Erythroblast (primary cell): ENCODE data around the gene GCNT2.

Experiments used
- GATA1 ChIP-seq: IDR thresholded peaks from 2 replicates; pipeline ENCODE4 v1.6.1; 2011; ENCODE audit warnings: low read depth, mild to moderate bottlenecking, control low read depth, low read length, moderate library complexity
- POLR2A ChIP-seq: IDR thresholded peaks from 2 replicates; pipeline ENCODE4 v1.6.1; 2011; ENCODE audit warnings: mild to moderate bottlenecking, low read length

DNA sequence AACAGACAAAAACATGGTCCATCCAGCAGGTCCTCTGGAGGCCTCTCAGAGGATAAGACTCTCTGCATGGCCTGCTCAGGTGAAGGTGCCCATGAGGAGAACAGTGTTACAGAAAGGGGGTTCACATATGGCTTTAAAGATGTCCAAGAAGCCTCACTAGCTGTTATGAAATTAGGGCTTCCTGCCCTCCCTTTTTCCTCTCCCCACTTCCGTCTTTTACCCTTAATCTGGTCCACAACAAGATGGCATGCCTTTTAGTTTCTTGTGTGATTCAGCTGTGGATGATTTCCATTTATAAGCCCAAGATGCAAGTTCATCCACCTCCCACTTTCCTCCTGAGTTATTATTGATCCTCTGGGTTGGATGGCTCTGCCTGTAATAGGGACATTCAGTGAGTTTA, 14.0 kb downstream of the GCNT2 start:
- TF ChIP-seq POLR2A (no peak), GATA1 (no peak)
